GM12878 (cell line): ENCODE results near the gene SLC36A2. TPM values are rescaled to one million over a fixed set of nuclear protein-coding genes. Genes with fewer than 3 reads are reported as not detected.

ENCODE experiments used
- ATAC-seq: fragments of 200-7000 bp; cut with Tn5 transposase; 3 replicates; pipeline ENCODE4 v1.9.1; 2020; ENCODE audit warnings: mild to moderate bottlenecking, moderate library complexity
- BruUV-seq: library from RNA; stranded (reverse); fragments of 400-500 nt; replicated peaks from 2 replicates; lab custom pipeline; 2021; lab: Mats Ljungman, UMichigan
- CTCF ChIA-PET: fragments of 300-600 bp; sonication (Branson Sonifier 250); formaldehyde crosslinking; extraction: SDS; loops from one replicate; lab custom pipeline; 2021; ENCODE audit warnings: inconsistent platforms; lab: Yijun Ruan, JAX
- POLR2A ChIA-PET: fragments of 350-600 bp; formaldehyde crosslinking; extraction: SDS; loops from one replicate; lab custom pipeline; 2021; ENCODE audit warnings: inconsistent platforms; lab: Charles Lee
- RAD21 ChIA-PET: fragments of 300-600 bp; sonication (Branson Sonifier 250); formaldehyde crosslinking; loops from one replicate; lab custom pipeline; 2023; ENCODE audit warnings: antibody characterized with exemption; ENCODE audit not compliant: unreplicated experiment; lab: Charles Lee
- SMC1A ChIA-PET: fragments of 300-600 bp; sonication (Branson Sonifier 250); formaldehyde crosslinking; loops from one replicate; lab custom pipeline; 2023; ENCODE audit not compliant: unreplicated experiment, uncharacterized antibody; lab: Charles Lee
- DNase-seq: peaks from one replicate; pipeline ENCODE4 v3.0.0-alpha.2; 2011; ENCODE audit warnings: low read depth, low spot score
- FAIRE-seq: peaks from 3 replicates; lab custom pipeline; 2011; peaks lifted over from hg19 to GRCh38; lab: Jason Lieb, UNC
- H2AFZ ChIP-seq: 2 replicates; pipeline ENCODE4 v1.6.0; 2011; ENCODE audit warnings: low read depth, low read length, control low read depth; ENCODE audit not compliant: control insufficient read depth
- H3K27ac ChIP-seq: 2 replicates; pipeline ENCODE4 v1.5.1; 2011; ENCODE audit warnings: control low read depth; ENCODE audit not compliant: control insufficient read depth, insufficient read depth
- H3K27me3 ChIP-seq, 2 experiments: replicated peaks in 1 of 2; 2 replicates each; pipeline versions ENCODE4 v1.6.0 to v1.6.1; 2011; ENCODE audit warnings: low read length in 1 of 2; ENCODE audit not compliant: control insufficient read depth in 2 of 2, insufficient read depth in 2 of 2
- H3K36me3 ChIP-seq, 2 experiments: 2 replicates each; pipeline ENCODE4 v1.5.1; 2011; ENCODE audit warnings: low read length in 1 of 2; ENCODE audit not compliant: control insufficient read depth in 2 of 2, insufficient read depth in 2 of 2
- H3K4me1 ChIP-seq: 2 replicates; pipeline ENCODE4 v1.6.1; 2011; ENCODE audit warnings: mild to moderate bottlenecking, low read length, moderate library complexity, mixed read lengths; ENCODE audit not compliant: control insufficient read depth, insufficient read depth
- H3K4me2 ChIP-seq: 2 replicates; pipeline ENCODE4 v1.6.0; 2011; ENCODE audit warnings: control low read depth; ENCODE audit not compliant: control insufficient read depth, insufficient read depth
- H3K4me3 ChIP-seq: fragments of 200-600 bp; sonication (generic); 2 replicates; pipeline ENCODE4 v1.5.1; 2016
- H3K79me2 ChIP-seq: 2 replicates; pipeline ENCODE4 v1.6.0; 2011; ENCODE audit warnings: low read length; ENCODE audit not compliant: control insufficient read depth, insufficient read depth
- H3K9ac ChIP-seq: 2 replicates; pipeline ENCODE4 v1.8.0; 2011; ENCODE audit warnings: low read length, control low read depth, mixed read lengths; ENCODE audit not compliant: control insufficient read depth, insufficient read depth
- H3K9me3 ChIP-seq: replicated peaks from 3 replicates; pipeline ENCODE4 v1.5.1; 2011; ENCODE audit warnings: mild to moderate bottlenecking, low read length; ENCODE audit not compliant: control insufficient read depth, insufficient read depth
- H4K20me1 ChIP-seq: 2 replicates; pipeline ENCODE4 v1.6.0; 2011; ENCODE audit not compliant: control insufficient read depth, insufficient read depth
- BMI1 ChIP-seq: fragments of 450-650 bp; IDR thresholded peaks from 2 replicates; pipeline ENCODE4 v1.6.1; 2016; ENCODE audit warnings: mild to moderate bottlenecking, moderate library complexity, borderline replicate concordance
- IKZF1 ChIP-seq: fragments of 450-650 bp; conservative IDR thresholded peaks from 2 replicates; pipeline ENCODE4 v1.6.1; 2017; ENCODE audit warnings: antibody characterized with exemption, mild to moderate bottlenecking
- IKZF2 ChIP-seq, 2 experiments: fragments of 450-650 bp; IDR thresholded peaks; 2 replicates each; pipeline ENCODE4 v1.6.1; 2017; ENCODE audit warnings: mild to moderate bottlenecking in 2 of 2, moderate library complexity in 2 of 2
- MXI1 ChIP-seq: fragments of 150-350 bp; IDR thresholded peaks from 2 replicates; pipeline ENCODE4 v1.6.1; 2011; ENCODE audit warnings: low read depth, mild to moderate bottlenecking, inconsistent platforms, low read length, improper control_type of control experiment
- POU2F2 ChIP-seq: IDR thresholded peaks from 3 replicates; pipeline ENCODE4 v1.6.1; 2011; ENCODE audit warnings: low read depth, mild to moderate bottlenecking, low read length, borderline replicate concordance
- RAD21 ChIP-seq: IDR thresholded peaks from 2 replicates; pipeline ENCODE4 v1.6.1; 2011; ENCODE audit warnings: mild to moderate bottlenecking, low read depth, low read length, moderate library complexity; ENCODE audit not compliant: insufficient read depth
- SMC3 ChIP-seq: IDR thresholded peaks from 2 replicates; pipeline ENCODE4 v1.6.1; 2011; ENCODE audit warnings: low read length, improper control_type of control experiment, borderline replicate concordance
- SUZ12 ChIP-seq: fragments of 200-600 bp; sonication (generic); IDR thresholded peaks from one replicate; pipeline ENCODE4 v1.6.1; 2018; ENCODE audit warnings: antibody characterized with exemption, mild to moderate bottlenecking; ENCODE audit not compliant: unreplicated experiment
- TBL1XR1 ChIP-seq: IDR thresholded peaks from 2 replicates; pipeline ENCODE4 v1.6.1; 2012; ENCODE audit warnings: low read depth, low read length, improper control_type of control experiment
- WGBS: methylation state at CpG from one replicate; pipeline ENCODE4 v1.1.6; 2016; ENCODE audit warnings: low lambda C conversion rate; ENCODE audit not compliant: insufficient replicate concordance, insufficient coverage; ENCODE audit errors: missing lambda C conversion rate; 5-methylcytosine and 5-hydroxymethylcytosine counted together
- in situ Hi-C: fragments of 300-500 bp; cut with MboI; formaldehyde crosslinking; loops from 9 replicates; pipeline ENCODE4 v1.14.3; 2018; ENCODE audit warnings: mixed read lengths
- intact Hi-C: fragments of 100-400 bp; cut with micrococcal nuclease; formaldehyde crosslinking; loops from one replicate; pipeline ENCODE4 v1.14.2; 2022; ENCODE audit not compliant: unreplicated experiment
- polyA plus RNA-seq, 11 experiments: library from polyadenylated mRNA; depleted of rRNA in 4 of 11; unstranded in 6 of 11; stranded (reverse) in 5 of 11; fragments of >200 nt; fragmentation: Nextera tagmentation in 4 of 11; fragmentation: Illumina TruSeq in 1 of 11; extraction: Ambion mirVana in 4 of 11; extraction: Trizol in 1 of 11; gene quantifications; 1 replicate in 1 of 11; 2 replicates in 10 of 11; pipeline versions ENCODE4 v1.2.1 to v1.2.3, GENCODE V29; 2011 to 2016; ENCODE audit warnings: inconsistent platforms in 2 of 11, missing spikeins in 2 of 11, low read depth in 1 of 11
- total RNA-seq, 4 experiments: library from RNA; depleted of rRNA in 3 of 4; stranded (reverse); fragments of >200 nt in 3 of 4; fragmentation: Illumina TruSeq in 1 of 4; extraction: Trizol in 1 of 4; gene quantifications; 2 replicates each; pipeline versions ENCODE4 v1.2.1 to v1.2.3, GENCODE V29; 2013 to 2021
- TF ChIP-seq, protein P1 (sequence below): fragments of 450-650 bp; IDR thresholded peaks from 2 replicates; pipeline ENCODE4 v1.6.1; 2017; ENCODE audit warnings: low read depth, mild to moderate bottlenecking, moderate library complexity
- TF ChIP-seq, protein P2 (sequence below): IDR thresholded peaks from 2 replicates; pipeline ENCODE4 v1.6.1; 2012; ENCODE audit warnings: low read depth, low read length, improper control_type of control experiment

The SLC36A2 gene
- total and polyA plus RNA-seq, 10 of the 15 experiments (the other 5 are each of a cell fraction or from before 2014, with no cell fraction given), result not detected

DNA sequence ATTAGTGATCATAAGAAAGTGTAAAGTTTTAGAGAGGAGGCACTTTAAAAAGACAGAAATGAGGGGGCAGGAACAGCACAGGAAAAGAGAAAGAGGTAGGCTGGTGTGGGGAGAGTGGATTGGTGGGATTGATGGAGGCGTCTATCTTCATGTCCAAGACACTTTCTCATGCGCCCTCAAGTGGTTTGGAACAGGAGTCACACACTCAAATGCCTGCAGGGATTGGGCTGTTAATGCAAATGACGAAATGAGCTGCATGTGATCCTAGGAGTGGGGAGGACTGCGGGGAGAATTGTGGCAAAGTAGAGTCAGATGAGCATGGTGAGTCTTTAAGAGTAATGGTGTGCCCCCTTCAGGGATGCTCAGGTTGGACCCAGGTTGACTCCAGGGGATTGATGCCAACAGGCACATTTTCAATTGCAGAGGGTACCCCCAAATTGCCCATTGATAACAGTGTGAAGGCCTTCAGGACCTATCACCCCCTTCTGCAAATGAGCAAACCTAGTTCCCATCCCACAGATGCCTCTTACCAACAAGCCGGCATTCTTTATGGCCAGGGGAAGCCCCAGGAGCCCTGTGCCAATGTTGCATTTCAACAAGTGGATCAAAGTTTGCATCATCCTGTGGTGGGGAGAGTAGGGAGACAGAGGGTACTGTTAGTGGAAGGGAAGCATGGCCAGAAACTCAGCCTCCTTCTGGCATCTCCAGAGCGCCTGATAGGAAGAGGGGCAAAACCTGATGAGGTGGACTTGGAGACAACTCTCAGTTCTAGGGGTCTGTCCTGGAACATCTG lies 49.1 kb downstream of the SLC36A2 start (continued):
- TF ChIP-seq SMC3 (peak; percentile 88), POU2F2 (peak; percentile 48; the same call in 1 of the 3 replicates), RAD21 (peak; percentile 83), IKZF1 (0 out of 2 replicates have a peak, but pooled peaks have one; percentile 11)
- TF ChIP-seq, protein P1, sequence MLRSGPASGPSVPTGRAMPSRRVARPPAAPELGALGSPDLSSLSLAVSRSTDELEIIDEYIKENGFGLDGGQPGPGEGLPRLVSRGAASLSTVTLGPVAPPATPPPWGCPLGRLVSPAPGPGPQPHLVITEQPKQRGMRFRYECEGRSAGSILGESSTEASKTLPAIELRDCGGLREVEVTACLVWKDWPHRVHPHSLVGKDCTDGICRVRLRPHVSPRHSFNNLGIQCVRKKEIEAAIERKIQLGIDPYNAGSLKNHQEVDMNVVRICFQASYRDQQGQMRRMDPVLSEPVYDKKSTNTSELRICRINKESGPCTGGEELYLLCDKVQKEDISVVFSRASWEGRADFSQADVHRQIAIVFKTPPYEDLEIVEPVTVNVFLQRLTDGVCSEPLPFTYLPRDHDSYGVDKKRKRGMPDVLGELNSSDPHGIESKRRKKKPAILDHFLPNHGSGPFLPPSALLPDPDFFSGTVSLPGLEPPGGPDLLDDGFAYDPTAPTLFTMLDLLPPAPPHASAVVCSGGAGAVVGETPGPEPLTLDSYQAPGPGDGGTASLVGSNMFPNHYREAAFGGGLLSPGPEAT, result 0 out of 2 replicates have a peak, but pooled peaks have one; percentile 10

DNA sequence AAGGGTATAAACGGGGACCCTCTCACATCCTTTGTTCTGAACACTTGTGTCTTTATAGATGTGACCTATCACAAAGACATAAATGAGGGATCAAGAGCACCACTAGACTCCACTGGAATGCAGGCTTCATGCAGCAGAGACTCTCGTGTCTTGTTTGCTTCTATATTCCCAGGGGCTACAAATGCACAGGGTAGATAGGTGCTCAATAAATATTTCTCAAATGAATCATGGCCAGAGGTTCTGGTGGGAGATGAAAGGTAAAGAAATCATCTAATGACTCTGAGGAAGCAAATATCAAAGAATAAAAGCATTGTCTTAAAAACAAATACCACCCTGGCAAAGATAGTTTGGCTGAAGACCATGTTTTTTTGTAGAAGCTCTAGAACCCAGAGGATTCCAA lies 50.4 kb downstream of the SLC36A2 start:
- Histone ChIP-seq H3K4me1 (no peaks in the 10 kb centered on the region), H3K79me2 (no peaks in the 10 kb centered on the region), H3K4me2 (no peak overlapping the region), H3K9me3 (no peaks in the 10 kb centered on the region), H3K9ac (no peak overlapping the region), H3K27ac (no peak overlapping the region), H3K4me3 (no peak overlapping the region), H4K20me1 (no peaks in the 10 kb centered on the region), H3K27me3 (no peaks in the 10 kb centered on the region; a peak in 1 of 4 replicates), H3K36me3 (no peaks in the 10 kb centered on the region), H2AFZ (no peak overlapping the region)
- ChIA-PET SMC1A (interaction anchor here (1.0 to 7.0 kb wide), 11 partner anchors 15 to 170 kb away, joined by 3 to 49 read pairs (median 4); partner anchors contain the start of genes CCDC69 and GM2A), RAD21 (interaction anchor here (1.1 to 3.3 kb wide), 10 partner anchors 13 to 181 kb away, joined by 3 to 33 read pairs (median 8); partner anchors contain the start of gene GM2A), POLR2A (no interaction called here), CTCF (interaction anchor here (0.8 to 3.3 kb wide), 16 partner anchors 9 to 248 kb away, joined by 3 to 40 read pairs (median 5); no protein-coding TSS in a partner anchor)
- 27% methylated on average over 2 of the region's 2 CpGs for WGBS
- no peak for FAIRE-seq
- no peak for ATAC-seq
- BruUV-seq, result no TSS peak
- in situ Hi-C loops, result no loop called here
- intact Hi-C loops, result loop anchor here (5.0 kb wide), 2 partner anchors 75 to 170 kb away; partner anchors contain the start of gene CCDC69
- TF ChIP-seq BMI1, result no peak
- no peak for TF ChIP-seq SUZ12
- no peak for TF ChIP-seq MXI1
- no peak for TF ChIP-seq TBL1XR1
- TF ChIP-seq IKZF2 (IDR thresholded peaks at IDR 0.05), result no peak
- TF ChIP-seq, protein P2, sequence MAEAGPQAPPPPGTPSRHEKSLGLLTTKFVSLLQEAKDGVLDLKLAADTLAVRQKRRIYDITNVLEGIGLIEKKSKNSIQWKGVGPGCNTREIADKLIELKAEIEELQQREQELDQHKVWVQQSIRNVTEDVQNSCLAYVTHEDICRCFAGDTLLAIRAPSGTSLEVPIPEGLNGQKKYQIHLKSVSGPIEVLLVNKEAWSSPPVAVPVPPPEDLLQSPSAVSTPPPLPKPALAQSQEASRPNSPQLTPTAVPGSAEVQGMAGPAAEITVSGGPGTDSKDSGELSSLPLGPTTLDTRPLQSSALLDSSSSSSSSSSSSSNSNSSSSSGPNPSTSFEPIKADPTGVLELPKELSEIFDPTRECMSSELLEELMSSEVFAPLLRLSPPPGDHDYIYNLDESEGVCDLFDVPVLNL, result no peak
- no peak for DNase-seq
